GM10847 (cell line): ENCODE results near the gene GSC2.

Source experiments
- POLR2A ChIP-seq: IDR thresholded peaks from 2 replicates; pipeline ENCODE4 v1.6.1; 2011; ENCODE audit not compliant: insufficient read length; ENCODE audit errors: extremely low read depth

GSC2 gene

DNA sequence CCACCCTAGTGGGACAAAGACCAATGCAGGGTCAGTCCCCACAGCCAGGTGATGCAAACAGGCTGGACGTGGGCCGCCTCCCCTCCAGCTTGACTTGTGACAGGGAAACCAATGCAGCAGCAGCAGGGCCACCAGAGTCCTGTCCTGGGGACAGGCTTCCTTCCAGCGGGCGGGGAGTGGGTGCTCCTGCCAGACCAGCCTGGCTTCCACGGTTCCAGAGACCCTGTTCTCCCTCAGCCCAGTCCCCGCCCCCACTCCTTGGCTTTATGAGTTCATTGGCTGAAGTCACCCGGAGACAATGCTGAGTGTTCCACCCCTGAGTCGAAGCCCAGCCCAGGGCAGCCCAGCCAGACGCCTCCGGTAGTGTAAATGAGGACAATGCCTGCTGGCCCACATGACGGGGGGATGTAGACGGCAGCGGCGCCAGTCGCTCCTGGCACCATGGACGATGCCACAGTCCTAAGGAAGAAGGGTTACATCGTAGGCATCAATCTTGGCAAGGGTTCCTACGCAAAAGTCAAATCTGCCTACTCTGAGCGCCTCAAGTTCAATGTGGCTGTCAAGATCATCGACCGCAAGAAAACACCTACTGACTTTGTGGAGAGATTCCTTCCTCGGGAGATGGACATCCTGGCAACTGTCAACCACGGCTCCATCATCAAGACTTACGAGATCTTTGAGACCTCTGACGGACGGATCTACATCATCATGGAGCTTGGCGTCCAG, 19.0 kb downstream of the GSC2 start, which contains the start of gene TSSK2:
TSSK2 (plus strand) TSS at position 350 of the 726 bp plus-strand sequence; CDS start at position 442, 92 bp downstream.
- TF ChIP-seq POLR2A = no peak

DNA sequence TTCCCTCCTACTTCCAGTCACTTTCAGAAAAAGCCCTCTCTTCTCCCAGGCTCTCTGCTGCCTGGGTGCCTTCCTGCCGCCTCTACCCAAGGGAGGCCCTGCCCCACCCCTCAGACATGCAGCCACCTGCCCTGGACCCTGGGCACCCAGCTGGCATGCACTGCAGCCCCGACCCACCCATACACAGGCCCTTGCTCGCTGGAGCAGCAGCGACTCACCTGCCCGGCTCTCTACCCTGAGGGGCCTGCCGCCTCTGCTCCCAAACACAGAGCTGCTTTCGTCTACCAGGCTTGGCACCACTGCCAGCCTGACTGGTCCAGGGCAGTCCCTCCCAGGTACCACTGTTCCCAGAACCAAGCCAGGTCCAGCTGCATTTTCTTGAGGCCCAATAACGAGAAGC, 20.2 kb downstream of the GSC2 start:
- no peak for TF ChIP-seq POLR2A

DNA sequence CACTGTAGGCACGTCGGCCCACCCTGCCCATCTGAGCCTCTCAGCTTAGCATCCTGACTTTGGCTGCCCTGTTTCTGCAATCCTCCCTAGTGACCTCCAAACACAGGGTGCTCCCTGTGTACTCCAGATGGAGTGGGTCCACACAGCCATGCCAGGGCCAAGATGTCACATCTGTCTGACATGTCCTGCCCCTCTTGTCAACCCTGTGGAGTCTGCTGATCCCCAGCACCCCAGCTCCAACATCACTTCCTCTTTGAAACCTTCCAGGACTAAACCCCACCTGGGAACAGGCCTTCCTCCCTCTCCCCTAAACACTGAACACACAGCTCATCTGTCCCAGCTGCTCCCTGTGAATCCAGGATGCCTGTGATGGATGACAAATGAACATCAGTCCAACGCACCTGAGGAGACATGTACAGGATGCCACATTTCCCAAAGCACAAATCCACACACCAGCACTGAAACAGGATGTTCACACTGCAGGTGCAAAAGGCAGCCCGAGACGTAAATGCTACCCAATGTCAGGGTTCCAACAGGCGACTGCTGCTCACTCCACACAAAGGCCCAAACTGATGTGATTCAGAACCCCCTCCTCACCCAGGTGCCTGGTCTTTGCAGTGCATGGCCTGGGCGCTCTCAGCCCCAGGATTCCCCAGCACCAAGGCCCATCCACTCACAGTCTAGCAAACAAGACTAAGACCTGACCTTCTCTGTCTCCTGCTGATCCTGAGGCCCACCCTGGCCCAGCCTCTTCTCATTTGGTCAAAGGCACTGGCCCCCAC, 21.0 kb downstream of the GSC2 start:
- no peak for TF ChIP-seq POLR2A

DNA sequence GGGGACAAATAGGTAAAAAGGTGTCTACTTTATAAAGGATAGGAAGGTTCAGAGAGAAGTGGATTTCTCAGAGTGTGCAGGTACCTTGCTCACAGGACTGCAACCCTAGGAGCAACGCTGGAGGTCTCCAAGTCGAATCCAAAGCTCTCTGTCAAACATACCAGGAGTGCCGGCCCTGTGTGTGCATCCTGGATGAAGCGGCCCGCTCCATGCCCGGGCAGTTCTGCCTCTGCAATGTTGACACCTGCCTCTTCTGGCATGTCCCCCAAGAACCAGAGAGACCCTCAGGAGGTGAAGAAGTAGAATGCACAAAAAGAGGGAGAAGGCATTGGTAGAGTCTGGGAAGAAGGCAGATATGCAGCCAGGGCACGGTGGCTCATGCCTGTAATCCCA, 22.1 kb downstream of the GSC2 start:
- TF ChIP-seq POLR2A = no peak

DNA sequence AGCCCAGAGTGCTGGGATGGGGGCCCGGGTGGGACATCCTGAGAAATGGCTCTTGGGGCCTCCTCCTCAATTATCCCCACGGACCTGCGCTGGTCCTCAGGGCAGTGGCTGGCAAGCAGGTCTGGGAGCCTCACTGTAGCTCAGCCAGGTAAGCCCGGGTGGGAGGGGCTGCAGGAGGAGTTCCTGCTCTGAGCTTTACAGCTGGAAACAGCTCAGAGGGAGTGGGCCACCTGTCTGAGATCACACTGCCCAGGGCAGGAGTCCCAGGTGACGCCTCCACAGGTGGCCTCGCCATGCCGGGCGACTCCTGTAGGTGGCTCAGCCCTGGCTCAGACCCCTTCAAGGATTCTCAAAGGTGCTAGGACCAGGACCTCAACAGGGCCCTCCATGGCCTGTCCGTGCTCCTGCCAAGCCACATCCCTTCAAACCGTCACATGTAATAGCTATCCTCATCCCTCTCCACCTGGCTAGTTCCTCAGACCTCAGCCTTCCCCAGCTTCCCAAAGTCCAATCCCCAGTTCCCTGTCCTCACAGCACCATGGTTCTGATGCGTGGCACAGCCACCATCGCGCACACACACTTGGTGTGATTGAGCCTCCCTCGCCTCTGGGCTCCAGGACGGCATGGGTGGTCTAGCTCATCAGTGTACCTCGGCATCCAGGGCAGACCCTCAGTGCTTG, 22.6 kb downstream of the GSC2 start:
- TF ChIP-seq POLR2A = no peak

DNA sequence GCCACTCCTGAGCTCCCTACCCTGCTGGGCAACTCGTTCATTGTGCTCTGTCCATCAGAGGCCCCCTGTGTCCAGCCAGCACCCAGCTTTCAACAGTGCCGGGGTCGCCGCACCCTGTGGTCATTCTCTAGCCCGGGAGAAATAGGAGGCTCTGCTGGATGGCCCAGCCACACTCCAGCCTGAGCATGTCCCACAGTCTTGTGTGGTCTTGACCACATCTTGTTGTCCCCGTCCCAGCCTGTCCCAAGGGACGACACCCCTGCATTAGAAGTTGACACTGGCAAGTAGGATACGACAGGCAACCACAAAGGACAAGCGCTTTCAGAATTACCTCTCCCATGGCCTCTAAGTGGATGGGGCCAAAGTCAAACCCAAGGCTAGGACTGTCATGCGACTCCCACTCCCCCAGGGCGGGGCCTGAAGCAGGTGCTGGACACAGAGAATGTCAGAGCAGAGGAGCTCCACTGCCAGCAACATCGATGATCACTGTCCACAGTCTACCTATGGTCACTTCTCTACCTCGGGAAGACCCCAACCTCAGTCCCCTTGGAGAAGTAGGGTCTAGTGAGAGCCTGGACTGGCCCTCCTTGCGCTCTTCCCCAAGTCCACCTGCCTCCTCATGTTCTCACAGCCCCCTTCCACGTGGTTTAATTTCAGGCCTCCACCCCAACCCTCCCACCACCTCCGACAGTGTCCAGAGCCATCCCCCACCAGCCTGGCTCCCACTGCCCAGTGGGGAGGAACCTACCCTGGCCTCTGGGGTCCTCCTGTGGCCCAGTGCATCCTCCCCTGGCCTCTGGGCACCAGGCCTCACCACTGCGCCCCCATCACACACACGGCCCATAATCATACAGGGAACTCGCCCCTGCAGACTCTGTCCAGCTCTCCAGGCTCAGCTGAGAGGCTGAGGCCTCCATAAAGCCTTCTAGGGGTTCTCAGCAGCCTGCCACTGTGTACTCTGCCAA, 23.5 kb downstream of the GSC2 start:
- no peak for TF ChIP-seq POLR2A

DNA sequence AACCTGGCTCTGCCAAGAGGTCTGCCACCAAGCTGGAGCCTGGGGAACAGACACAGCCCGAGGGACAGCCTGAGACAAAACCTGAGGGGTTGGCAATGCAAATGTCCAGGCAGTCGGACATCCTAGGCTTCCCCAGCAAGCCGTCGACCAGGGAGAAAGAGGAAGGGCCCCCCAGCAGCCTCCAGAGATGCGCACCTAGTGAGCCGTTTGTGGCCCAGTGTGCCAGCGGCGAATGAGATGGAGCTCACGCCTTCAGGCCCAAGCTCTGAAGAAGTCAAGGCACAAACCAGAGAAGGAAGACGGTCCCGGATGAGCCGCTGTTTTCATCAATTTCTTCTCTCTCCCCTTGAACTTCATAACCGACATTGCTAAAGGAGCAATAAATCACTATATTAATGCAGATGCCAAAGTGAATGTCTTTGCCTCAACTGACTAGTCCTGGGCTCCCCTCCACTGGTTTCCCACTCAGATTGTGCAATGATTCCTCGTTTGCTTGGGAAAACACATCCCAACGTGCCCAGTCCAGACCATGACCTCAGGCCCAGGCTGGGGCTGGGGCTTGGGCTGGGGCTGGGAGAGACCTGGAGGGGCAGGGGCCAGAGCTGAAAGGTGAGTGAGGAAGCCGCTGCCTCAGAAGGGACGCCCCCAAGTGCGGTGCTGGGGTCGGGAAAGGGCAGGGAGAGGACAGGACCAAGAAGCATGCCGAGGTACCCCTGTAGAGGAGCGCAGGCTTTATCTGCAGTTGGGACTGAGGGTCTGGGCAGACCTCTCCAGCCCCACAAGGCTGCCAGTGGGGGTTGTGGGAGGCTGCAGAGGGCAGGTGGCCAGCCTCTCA, 24.4 kb downstream of the GSC2 start:
- TF ChIP-seq POLR2A = no peak

DNA sequence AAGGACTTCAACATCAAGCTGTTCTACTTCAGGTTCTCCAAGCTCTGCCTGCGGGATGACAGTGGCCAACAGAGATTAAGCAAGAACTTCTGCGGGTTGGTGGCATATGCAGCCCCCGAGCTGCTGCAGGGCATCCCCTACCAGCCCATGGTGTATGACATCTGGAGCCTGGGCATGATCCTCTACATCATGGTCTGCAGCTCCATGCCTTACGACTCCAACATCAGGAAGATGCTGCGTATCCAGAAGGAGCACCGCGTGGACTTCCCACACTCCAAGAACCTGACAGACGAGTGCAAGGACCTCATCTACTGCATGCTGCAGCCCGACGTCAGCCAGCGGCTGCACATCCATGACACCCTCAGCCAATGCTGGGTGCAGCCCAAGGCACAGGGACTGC, 25.1 kb downstream of the GSC2 start:
- no peak for TF ChIP-seq POLR2A

DNA sequence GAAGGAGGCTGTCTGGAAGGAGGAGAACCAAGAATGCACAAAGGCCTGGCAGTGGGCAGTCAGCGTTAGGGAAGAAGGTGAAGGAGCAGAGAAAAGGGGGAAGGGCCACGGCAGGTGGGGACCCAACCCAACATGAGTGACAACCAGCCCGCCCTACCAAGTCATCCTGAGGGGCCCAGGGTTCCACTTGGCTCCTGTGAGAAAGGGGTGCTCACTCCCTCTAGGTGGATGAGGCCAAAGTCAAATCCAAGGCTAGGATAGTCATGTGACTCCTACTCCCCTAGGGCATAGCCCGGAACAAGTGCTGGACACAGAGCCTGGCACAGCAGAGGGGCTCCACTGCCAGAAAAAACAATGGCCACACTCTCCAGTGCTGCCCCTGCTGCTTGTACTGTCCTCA, 25.7 kb downstream of the GSC2 start:
- TF ChIP-seq POLR2A = no peak

DNA sequence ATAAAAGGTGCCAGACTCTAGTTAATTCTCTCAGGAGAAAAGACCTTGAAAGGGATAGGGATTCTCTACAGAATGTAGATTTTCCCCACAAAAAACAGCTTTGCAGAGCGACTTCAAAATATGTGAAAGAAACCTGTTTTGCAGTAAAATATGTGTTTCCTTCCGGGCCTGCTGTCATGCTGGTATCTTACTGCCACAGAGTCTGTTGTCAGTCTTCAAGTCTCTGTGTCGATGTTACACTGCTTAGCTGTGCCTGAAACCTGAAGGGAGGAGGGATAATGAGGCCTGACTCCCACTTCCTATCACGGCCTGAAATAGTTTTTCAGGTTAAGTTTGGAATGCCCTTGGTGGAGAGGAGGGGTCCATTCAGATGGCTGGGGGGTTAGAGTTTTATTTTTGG, 26.2 kb downstream of the GSC2 start:
- no peak for TF ChIP-seq POLR2A

DNA sequence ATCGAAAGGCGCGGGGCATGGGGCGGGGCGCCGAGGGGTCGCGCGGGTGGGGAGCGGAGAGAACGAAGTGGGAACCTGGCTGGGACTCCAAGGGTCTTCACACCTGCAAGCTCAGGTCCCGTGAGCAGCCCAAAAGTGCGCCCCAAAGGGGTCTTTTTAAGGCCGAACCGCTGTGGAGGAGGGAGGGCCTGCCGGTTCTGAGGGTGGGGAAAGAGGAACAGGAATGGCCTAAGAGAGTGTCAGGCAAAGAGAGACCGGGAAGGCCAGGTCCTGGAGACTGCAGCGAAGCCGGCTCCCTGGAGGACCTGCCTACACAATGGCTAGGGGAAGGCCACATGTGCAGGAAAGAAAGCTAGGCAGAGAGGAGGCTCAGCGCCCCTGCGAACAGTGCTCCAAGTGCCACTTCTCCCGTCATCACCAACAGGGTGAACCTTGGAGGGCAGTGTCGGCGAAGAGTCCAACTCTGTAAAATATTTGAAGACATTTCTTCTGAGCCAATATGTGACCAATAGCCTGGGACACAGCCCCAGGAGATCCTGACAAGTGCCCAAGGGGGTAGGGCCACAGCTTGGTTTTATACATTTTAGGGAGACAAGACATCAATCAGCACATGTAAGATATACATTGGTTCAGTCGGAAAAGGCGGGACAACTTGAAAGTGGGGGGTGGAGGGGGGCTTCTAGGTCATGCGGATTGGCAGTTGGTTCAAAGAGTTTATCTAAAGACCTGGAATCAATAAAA, 27.2 kb downstream of the GSC2 start:
- TF ChIP-seq POLR2A = no peak

DNA sequence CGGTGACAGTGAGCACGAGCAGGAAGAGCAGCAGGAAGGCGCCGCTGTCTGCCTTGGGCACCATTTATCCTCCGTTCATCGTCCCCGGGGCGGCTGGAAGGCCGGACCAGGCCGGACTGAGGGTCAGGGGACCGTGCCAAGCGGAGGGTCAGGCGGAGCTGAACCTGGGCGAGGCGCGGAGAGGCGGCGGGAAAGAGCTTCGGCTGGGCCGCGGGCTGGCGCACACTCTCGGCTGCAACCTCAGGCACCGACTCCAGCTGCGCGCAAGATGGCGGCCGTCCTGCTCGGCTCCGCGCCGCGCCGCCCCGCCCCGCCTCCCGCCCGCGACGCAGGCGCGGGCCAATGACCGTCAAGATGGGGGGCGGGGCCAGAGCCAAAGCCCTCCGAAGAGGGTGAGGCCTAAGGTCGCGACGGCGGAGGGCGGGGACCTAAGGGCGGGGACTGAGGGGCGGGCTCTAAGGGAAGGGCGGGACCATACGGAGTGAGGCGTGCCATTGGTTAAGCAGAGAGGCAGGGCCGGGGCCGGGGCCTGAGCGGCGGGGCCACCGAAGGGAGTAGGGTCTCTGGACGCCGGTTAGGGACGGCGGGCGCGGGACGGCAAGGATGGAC, 27.8 kb downstream of the GSC2 start, which contains the start of gene DGCR2:
DGCR2 (minus strand) TSS at position 270 of the 609 bp plus-strand sequence; CDS start at position 64, 206 bp downstream.
- TF ChIP-seq POLR2A = peak; percentile 77
